Hematopoietic multipotent progenitor cell treated with erythropoietin and hydrocortisone succinate and interleukin-3 and kit ligand, for 4 days (in vitro differentiated cells): Measurements from ENCODE around the gene BCAR1.

Source experiments
- DNase-seq: peaks from one replicate; pipeline ENCODE4 v3.0.0-alpha.2; 2015

Gene BCAR1

GRCh38 chr16:75198135-75198600 is 53.3 kb downstream of the BCAR1 start:
- DNase-seq: peak; percentile 39

- peak; percentile 47 for DNase-seq
These were observed 53.8 kb downstream of the BCAR1 start for GRCh38 chr16:75197522-75198134.

- DNase-seq: no peak
These were observed 54.6 kb downstream of the BCAR1 start for GRCh38 chr16:75196836-75197235.

- DNase-seq: no peak
These were observed 55.3 kb downstream of the BCAR1 start for GRCh38 chr16:75195811-75196790.

GRCh38 chr16:75193730-75194444 is 57.5 kb downstream of the BCAR1 start:
- DNase-seq: no peak

GRCh38 chr16:75193265-75193650 is 58.2 kb downstream of the BCAR1 start:
- no peak for DNase-seq

GRCh38 chr16:75192606-75193264 is 58.7 kb downstream of the BCAR1 start:
- no peak for DNase-seq

- no peak for DNase-seq
These were observed 61.7 kb downstream of the BCAR1 start for GRCh38 chr16:75189638-75190245.

- DNase-seq: no peak
These were observed 62.5 kb downstream of the BCAR1 start for GRCh38 chr16:75188832-75189477.

GRCh38 chr16:75181630-75182029 is 69.8 kb downstream of the BCAR1 start:
- peak; percentile 64 for DNase-seq

GRCh38 chr16:75179208-75179607 is 72.2 kb downstream of the BCAR1 start:
- DNase-seq: no peak
